ENCODE data around the gene GPR27.

GPR27 gene

DNA sequence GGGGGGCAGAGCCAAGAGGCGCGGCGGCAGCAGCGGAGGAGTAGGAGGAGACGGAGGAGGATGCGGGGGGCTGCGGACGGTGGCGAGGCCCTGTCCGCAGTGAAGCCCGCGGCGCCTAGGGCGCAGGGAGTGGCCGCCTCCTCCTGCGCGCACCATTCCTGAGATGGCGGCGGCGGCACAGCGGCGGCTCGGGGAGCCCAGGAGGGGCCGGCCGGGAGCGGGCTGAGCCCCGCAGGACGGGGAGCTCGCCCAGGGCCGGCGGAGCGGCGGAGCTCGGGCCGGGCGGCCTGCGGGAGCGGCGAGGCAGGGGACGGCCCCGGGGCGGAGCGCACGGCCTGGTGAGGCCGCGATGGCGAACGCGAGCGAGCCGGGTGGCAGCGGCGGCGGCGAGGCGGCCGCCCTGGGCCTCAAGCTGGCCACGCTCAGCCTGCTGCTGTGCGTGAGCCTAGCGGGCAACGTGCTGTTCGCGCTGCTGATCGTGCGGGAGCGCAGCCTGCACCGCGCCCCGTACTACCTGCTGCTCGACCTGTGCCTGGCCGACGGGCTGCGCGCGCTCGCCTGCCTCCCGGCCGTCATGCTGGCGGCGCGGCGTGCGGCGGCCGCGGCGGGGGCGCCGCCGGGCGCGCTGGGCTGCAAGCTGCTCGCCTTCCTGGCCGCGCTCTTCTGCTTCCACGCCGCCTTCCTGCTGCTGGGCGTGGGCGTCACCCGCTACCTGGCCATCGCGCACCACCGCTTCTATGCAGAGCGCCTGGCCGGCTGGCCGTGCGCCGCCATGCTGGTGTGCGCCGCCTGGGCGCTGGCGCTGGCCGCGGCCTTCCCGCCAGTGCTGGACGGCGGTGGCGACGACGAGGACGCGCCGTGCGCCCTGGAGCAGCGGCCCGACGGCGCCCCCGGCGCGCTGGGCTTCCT is at the start of gene GPR27:
Gene GPR27, plus strand, starts transcription at position 155 of the 909 bp plus-strand sequence. Its CDS starts 195 bp downstream, at position 350.
- no peak for DNase-seq (ENCODE audit: low read depth in 1 of 2, low spot score in 1 of 2)

GRCh38 chr3:71704915-71705314 is 48.7 kb upstream of the GPR27 start:
- DNase-seq (ENCODE audit: low read depth in 1 of 2, low spot score in 1 of 2) = no peak

GRCh38 chr3:71705681-71706080 is 48.0 kb upstream of the GPR27 start:
- no peak for DNase-seq (ENCODE audit: low read depth in 1 of 2, low spot score in 1 of 2)

GRCh38 chr3:71707595-71707994 is 46.1 kb upstream of the GPR27 start:
- no peak for DNase-seq (ENCODE audit: low read depth in 1 of 2, low spot score in 1 of 2)

DNA sequence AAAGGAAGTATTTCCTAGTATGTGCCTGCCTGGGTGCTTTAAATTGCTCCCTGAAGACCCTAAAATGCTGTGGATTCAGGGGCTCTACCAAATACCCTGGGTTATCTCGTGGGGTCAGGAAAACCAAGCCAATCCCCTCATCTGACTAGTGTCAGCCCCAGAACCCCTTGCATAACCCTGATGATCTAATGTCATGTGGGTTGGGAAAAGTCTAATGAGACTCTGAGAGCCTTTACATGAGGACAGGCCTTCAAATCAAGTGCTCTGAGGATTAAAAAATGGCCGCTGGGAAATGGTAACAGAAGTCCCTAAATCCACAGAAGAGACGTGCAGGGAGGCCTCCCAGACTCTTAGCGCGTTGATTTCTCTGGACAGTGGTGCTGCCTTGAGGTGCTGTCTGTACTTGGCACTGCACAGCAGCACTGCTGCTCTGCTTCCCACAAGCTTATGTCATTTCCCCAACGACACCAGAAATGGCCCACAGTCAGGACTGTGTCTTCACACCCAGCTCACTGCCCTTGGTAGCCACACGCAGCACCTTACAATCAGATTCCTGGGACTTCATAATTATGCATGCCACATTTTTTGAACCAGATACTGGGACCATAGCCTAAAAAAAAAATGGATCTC is 45.1 kb upstream of the GPR27 start:
- DNase-seq (ENCODE audit: low read depth in 1 of 2, low spot score in 1 of 2) = no peak

GRCh38 chr3:71709908-71710511 is 43.6 kb upstream of the GPR27 start:
- DNase-seq (ENCODE audit: low read depth in 1 of 2, low spot score in 1 of 2) = no peak

DNA sequence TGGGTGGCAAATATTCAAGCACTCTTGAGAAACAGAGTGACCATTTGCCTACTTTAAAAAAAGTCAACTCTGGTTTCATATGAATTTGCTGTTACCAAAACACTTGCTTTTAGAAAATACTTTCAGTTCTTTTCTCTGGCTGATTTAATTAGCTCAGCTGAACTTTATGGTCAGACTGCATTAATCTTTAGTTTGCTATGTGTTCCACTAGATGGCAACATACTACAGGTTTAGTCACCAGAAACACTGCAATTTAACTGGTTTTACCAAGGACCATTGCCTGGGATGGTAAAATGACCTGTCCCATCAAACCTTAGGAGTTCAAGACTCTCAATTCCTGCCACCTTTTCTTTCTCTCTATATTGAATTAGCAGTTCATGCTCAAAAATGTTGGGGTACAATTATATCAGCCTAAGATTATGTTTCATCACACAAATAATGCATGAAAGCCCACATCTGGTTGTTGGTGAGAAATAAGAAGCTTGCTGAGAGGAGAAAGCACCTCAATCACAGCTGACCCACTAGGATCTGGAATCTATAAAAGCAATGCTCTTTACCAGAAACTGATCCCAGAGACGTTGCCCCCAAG is 42.7 kb upstream of the GPR27 start:
- DNase-seq (ENCODE audit: low read depth in 1 of 2, low spot score in 1 of 2) = no peak

- no peak for DNase-seq (ENCODE audit: low read depth in 1 of 2, low spot score in 1 of 2)
Observed at GRCh38 chr3:71713041-71713440, 40.6 kb upstream of the GPR27 start.

GRCh38 chr3:71714595-71714994 is 39.1 kb upstream of the GPR27 start:
- DNase-seq (ENCODE audit: low read depth in 1 of 2, low spot score in 1 of 2) = no peak

- DNase-seq (ENCODE audit: low read depth in 1 of 2, low spot score in 1 of 2) = no peak
Observed at GRCh38 chr3:71718072-71718471, 35.6 kb upstream of the GPR27 start.

DNA sequence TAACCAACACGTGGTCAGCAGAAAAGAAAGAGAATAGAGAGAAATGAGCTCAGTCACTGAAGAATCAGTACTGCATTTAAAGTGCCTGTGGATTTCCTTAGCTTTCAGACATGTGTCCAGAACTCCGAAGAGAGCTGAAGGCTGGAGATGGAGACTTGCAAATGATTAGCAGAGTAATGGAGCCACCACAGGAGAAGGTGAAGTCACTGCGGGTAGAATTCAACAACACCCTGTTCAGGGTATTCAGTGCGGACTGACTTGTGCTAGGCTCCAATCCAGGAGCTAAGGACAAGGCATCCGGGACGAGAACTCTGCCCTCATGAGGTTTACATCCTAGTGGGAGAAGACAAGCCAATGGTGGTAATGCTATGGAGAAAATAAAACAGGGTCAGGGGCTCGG is 32.7 kb upstream of the GPR27 start:
- no peak for DNase-seq (ENCODE audit: low read depth in 1 of 2, low spot score in 1 of 2)

- DNase-seq (ENCODE audit: low read depth in 1 of 2, low spot score in 1 of 2) = no peak
Observed at GRCh38 chr3:71721651-71722157, 32.0 kb upstream of the GPR27 start.

- no peak for DNase-seq (ENCODE audit: low read depth in 1 of 2, low spot score in 1 of 2)
Observed at GRCh38 chr3:71722693-71723092, 31.0 kb upstream of the GPR27 start.

GRCh38 chr3:71723452-71724170 is 30.0 kb upstream of the GPR27 start:
- no peak for DNase-seq (ENCODE audit: low read depth in 1 of 2, low spot score in 1 of 2)

DNA sequence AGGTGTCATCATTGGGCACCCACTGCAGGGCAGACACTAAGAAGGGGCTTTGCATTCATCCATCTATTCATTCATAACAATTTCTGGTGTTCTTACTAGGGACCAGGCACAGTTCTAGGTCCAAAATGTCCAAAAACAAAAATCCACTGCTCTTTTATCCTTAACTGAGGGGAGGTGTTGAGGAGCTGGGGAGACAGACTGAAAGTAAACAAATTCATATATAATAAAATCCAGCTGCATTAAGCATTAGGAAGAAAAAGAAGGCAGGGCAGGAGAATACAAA is 29.5 kb upstream of the GPR27 start:
- no peak for DNase-seq (ENCODE audit: low read depth in 1 of 2, low spot score in 1 of 2)

DNA sequence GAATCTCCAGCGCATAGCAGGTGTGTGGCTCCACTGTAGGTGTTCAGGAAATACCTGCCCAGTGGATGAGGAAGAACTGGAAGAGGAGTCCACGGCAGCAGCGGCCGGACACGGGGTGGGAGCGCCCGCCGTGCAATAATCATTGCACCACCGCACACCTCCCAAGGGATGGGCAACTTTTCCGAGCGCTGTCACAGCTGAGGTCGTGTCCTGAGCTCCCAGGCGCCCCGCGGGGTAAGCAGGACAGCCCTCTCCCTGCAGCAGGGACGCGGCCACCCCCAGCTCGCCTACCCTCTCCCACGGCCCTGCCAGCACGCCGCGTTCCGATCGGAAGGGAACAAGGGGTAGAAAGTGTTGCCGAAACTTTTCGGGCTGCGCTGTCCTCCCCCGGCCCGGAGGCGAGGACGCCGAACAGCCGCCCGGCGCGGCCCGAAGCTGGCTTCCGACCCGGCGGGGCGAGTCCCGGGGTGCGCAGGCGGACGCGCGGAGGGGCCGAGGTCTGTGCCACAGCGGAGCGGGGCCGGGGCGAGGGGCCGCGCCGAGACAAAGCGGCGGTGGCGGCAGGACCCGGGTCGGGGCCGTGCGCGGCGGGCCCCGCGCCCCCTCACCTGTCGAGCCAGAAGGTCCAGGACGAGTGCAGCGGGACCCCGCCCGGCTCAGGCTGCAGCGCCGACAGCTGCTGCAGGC is 28.9 kb upstream of the GPR27 start:
- no peak for DNase-seq (ENCODE audit: low read depth in 1 of 2, low spot score in 1 of 2)

DNA sequence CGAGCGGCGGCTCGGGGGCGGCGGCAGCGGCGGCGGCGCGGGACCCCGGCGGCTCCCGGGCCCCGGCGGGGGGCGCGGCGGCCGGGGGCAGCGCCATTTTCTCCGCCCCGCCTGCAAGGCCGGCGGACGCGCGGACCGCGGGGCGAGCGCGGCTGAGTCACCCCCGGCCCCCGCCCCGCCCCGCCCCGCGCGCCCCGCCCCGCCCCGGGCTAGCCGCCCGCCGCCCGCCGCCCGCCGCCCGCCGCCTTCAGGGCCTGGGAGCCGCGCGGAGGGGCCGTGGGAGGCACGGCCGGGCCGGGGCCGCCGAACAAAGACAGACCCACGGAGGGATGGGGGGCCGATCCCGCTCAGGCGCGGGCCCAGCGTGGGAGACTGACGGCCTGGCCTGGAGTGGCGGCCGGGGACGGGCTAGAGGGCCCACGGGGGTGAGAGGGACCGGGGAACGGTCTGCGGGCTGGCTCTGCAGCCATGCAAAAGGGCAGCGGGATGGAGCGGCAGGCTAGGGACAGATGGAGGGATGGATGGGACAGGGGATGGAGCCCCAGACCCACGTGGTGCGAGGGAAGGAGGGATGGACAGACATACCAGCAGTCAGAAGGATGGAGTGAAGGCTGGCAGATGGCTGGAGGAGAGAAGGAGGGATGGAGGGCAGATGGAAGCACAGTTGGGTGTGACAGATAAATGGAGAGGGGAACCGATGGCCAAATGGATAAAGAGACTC is 28.2 kb upstream of the GPR27 start, which contains the start of gene EIF4E3:
Gene EIF4E3, minus strand, starts transcription at position 132 of the 721 bp plus-strand sequence. Its CDS starts 35 bp downstream, at position 97.
- DNase-seq (ENCODE audit: low read depth in 1 of 2, low spot score in 1 of 2) = no peak

- peak; percentile 16 to 34 for DNase-seq (ENCODE audit: low read depth in 1 of 2, low spot score in 1 of 2)
Observed at GRCh38 chr3:71726146-71726545, 27.5 kb upstream of the GPR27 start.

- DNase-seq (ENCODE audit: low read depth in 1 of 2, low spot score in 1 of 2) = no peak
Observed at GRCh38 chr3:71728632-71729342, 24.9 kb upstream of the GPR27 start.
